K562 (cell line): ENCODE results near the gene FUT4. TPM values are rescaled to one million over a fixed set of nuclear protein-coding genes. Genes with fewer than 3 reads are reported as not detected.

ENCODE experiments used
- ERF ChIP-seq: fragments of 450-650 bp; formaldehyde crosslinking; IDR thresholded peaks from 2 replicates; pipeline ENCODE4 v1.4.0; 2020; ENCODE audit warnings: mild to moderate bottlenecking, mixed read lengths
- FUS ChIP-seq: fragments of 200-400 bp; formaldehyde crosslinking; optimal IDR thresholded peaks from 2 replicates; pipeline ENCODE3; 2017; ENCODE audit warnings: low read depth, low read length
- HNRNPUL1 ChIP-seq: fragments of 200-400 bp; formaldehyde crosslinking; IDR thresholded peaks from 2 replicates; pipeline ENCODE4 v1.6.1; 2017; ENCODE audit warnings: low read length
- JUNB ChIP-seq: fragments of 450-650 bp; formaldehyde crosslinking; conservative IDR thresholded peaks from 2 replicates; pipeline ENCODE4 v1.4.0; 2020; ENCODE audit warnings: mild to moderate bottlenecking
- MECOM ChIP-seq: fragments of 250-450 bp; sonication (Bioruptor Pico); IDR thresholded peaks from 2 replicates; pipeline ENCODE4 v1.8.0; 2022; ENCODE audit warnings: inconsistent platforms
- NELFE ChIP-seq: IDR thresholded peaks from 2 replicates; pipeline ENCODE4 v1.6.1; 2011; ENCODE audit warnings: mild to moderate bottlenecking; ENCODE audit not compliant: insufficient read depth, insufficient read length
- NKRF ChIP-seq: fragments of 450-650 bp; IDR thresholded peaks from 2 replicates; pipeline ENCODE4 v1.6.1; 2016; ENCODE audit warnings: borderline replicate concordance
- RAD51 ChIP-seq: fragments of 450-650 bp; IDR thresholded peaks from 2 replicates; pipeline ENCODE4 v1.7.1; 2016; ENCODE audit warnings: low read depth, mild to moderate bottlenecking, borderline replicate concordance
- RBFOX2 ChIP-seq: fragments of 200-400 bp; formaldehyde crosslinking; IDR thresholded peaks from 2 replicates; pipeline ENCODE4 v1.6.1; 2017; ENCODE audit warnings: low read depth, mild to moderate bottlenecking, low read length, moderate library complexity
- SETDB1 ChIP-seq: IDR thresholded peaks from one replicate; pipeline ENCODE4 v1.6.1; 2012; ENCODE audit warnings: low read length, control low read depth, inconsistent platforms
- SUPT5H ChIP-seq: fragments of 450-650 bp; IDR thresholded peaks from 2 replicates; pipeline ENCODE4 v1.6.1; 2016
- TBP ChIP-seq: optimal IDR thresholded peaks from 2 replicates; pipeline ENCODE3; 2011; ENCODE audit warnings: low read depth, low read length, improper control_type of control experiment
- VEZF1 ChIP-seq: fragments of 200-800 bp; sonication (Bioruptor generic); IDR thresholded peaks from 2 replicates; pipeline ENCODE4 v1.6.1; 2017; ENCODE audit warnings: missing genetic modification characterization, missing compliant biosample characterization
- XRCC5 ChIP-seq: fragments of 200-400 bp; formaldehyde crosslinking; IDR thresholded peaks from 2 replicates; pipeline ENCODE4 v1.6.1; 2017; ENCODE audit warnings: low read depth, mild to moderate bottlenecking, low read length
- ZBTB8A ChIP-seq: fragments of 450-650 bp; IDR thresholded peaks from 2 replicates; pipeline ENCODE4 v1.6.1; 2018; ENCODE audit warnings: mild to moderate bottlenecking, moderate library complexity; ENCODE audit not compliant: partially characterized antibody
- ZC3H4 ChIP-seq: sonication (generic); formaldehyde crosslinking; IDR thresholded peaks from 2 replicates; pipeline ENCODE4 v1.9.0; 2021; ENCODE audit warnings: missing genetic modification reagents, borderline replicate concordance
- ZEB2 ChIP-seq: fragments of 450-650 bp; IDR thresholded peaks from 2 replicates; pipeline ENCODE4 v1.6.1; 2016
- ZNF280B ChIP-seq: fragments of 250-450 bp; sonication (Bioruptor Pico); IDR thresholded peaks from 2 replicates; pipeline ENCODE4 v1.5.1; 2021; ENCODE audit warnings: mild to moderate bottlenecking
- ZNF695 ChIP-seq: fragments of 450-650 bp; formaldehyde crosslinking; IDR thresholded peaks from 2 replicates; pipeline ENCODE4 v1.4.0; 2020; ENCODE audit warnings: mild to moderate bottlenecking, moderate library complexity
- polyA plus RNA-seq, 8 experiments: library from polyadenylated mRNA; depleted of rRNA in 4 of 8; stranded (reverse) in 5 of 8; unstranded in 3 of 8; fragments of >200 nt; fragmentation: Nextera tagmentation in 2 of 8; fragmentation: Illumina TruSeq in 1 of 8; extraction: Ambion mirVana in 2 of 8; extraction: Trizol in 1 of 8; gene quantifications; 2 replicates each; pipeline versions ENCODE4 v1.2.1 to v1.2.3, GENCODE V29; 2011 to 2014; ENCODE audit warnings: inconsistent platforms in 1 of 8, missing spikeins in 1 of 8
- total RNA-seq, 7 experiments: library from RNA; depleted of rRNA in 6 of 7; stranded (reverse); fragments of >200 nt in 6 of 7; fragmentation: Illumina TruSeq in 2 of 7; extraction: Trizol in 2 of 7; gene quantifications; 2 replicates each; pipeline versions ENCODE4 v1.2.1 to v1.2.3, GENCODE V29; 2011 to 2021; ENCODE audit warnings: low replicate concordance in 1 of 7
- TF ChIP-seq, protein P1 (sequence below): fragments of 450-650 bp; IDR thresholded peaks from 2 replicates; pipeline ENCODE4 v1.6.1; 2016; ENCODE audit warnings: antibody characterized with exemption
- TF ChIP-seq, protein P2 (sequence below): sonication (generic); formaldehyde crosslinking; IDR thresholded peaks from 2 replicates; pipeline ENCODE4 v1.8.0; 2022; ENCODE audit warnings: missing genetic modification reagents, mild to moderate bottlenecking, moderate library complexity, borderline replicate concordance

FUT4 gene
- total and polyA plus RNA-seq, 9 of the 15 experiments (the other 6 are each of a cell fraction or from before 2014, with no cell fraction given), result 1.1 to 8.9 (median 5.5) TPM

GRCh38 chr11:94543695-94544645 is at the start of gene FUT4 (continued):
- TF ChIP-seq NKRF, result peak; percentile 67; the same call in 1 of the 2 replicates
- TF ChIP-seq ZEB2, result peak; percentile 78
- no peak for TF ChIP-seq NELFE
- TF ChIP-seq SETDB1, result no peak
- TF ChIP-seq ZC3H4 (CRISPR knock-in tag), result no peak
- peak; percentile 94 for TF ChIP-seq VEZF1 (CRISPR knock-in tag)
- no peak for TF ChIP-seq FUS
- TF ChIP-seq JUNB, result no peak
- TF ChIP-seq RAD51, result peak; percentile 19; the same call in 1 of the 2 replicates
- TF ChIP-seq SUPT5H, result peak; percentile 89
- no peak for TF ChIP-seq MECOM (CRISPR knock-in tag)
- no peak for TF ChIP-seq HNRNPUL1
- TF ChIP-seq ZBTB8A, result no peak
- TF ChIP-seq, protein P1, sequence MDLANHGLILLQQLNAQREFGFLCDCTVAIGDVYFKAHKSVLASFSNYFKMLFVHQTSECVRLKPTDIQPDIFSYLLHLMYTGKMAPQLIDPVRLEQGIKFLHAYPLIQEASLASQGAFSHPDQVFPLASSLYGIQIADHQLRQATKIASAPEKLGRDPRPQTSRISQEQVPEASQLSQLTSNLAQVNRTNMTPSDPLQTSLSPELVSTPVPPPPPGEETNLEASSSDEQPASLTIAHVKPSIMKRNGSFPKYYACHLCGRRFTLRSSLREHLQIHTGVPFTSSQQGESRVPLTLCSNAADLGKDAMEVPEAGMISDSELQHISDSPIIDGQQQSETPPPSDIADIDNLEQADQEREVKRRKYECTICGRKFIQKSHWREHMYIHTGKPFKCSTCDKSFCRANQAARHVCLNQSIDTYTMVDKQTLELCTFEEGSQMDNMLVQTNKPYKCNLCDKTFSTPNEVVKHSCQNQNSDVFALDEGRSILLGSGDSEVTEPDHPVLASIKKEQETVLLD, result peak; percentile 81
- TF ChIP-seq ZNF695 (CRISPR knock-in tag), result no peak
- peak; percentile 96 for TF ChIP-seq RBFOX2
- peak; percentile 70 for TF ChIP-seq TBP
- no peak; the same call in 1 of the 2 replicates for TF ChIP-seq XRCC5
- no peak for TF ChIP-seq ZNF280B (CRISPR knock-in tag)
- TF ChIP-seq ERF (CRISPR knock-in tag), result peak; percentile 49
- TF ChIP-seq, protein P2, sequence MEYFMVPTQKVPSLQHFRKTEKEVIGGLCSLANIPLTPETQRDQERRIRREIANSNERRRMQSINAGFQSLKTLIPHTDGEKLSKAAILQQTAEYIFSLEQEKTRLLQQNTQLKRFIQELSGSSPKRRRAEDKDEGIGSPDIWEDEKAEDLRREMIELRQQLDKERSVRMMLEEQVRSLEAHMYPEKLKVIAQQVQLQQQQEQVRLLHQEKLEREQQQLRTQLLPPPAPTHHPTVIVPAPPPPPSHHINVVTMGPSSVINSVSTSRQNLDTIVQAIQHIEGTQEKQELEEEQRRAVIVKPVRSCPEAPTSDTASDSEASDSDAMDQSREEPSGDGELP (CRISPR knock-in tag), result peak; percentile 83
